Activated CD8-positive, alpha-beta T cell treated with anti-CD3 and anti-CD28 coated beads for 36 hours (primary cell): ENCODE measurements around the gene C6orf15. TPM values are rescaled to one million over a fixed set of nuclear protein-coding genes. Genes with fewer than 3 reads are reported as not detected.

Source experiments
- ATAC-seq: fragments of 200-7000 bp; cut with Tn5 transposase; one replicate; pipeline ENCODE4 v1.10.0; 2021; ENCODE audit warnings: mild to moderate bottlenecking, moderate library complexity
- CTCF ChIA-PET: fragments of 350-600 bp; sonication (Branson Sonifier 250); formaldehyde crosslinking; loops from one replicate; lab custom pipeline; 2021; ENCODE audit warnings: antibody characterized with exemption; lab: Charles Lee
- POLR2A ChIA-PET: fragments of 350-600 bp; sonication (Branson Sonifier 250); formaldehyde crosslinking; loops from one replicate; lab custom pipeline; 2021; ENCODE audit warnings: antibody characterized with exemption; lab: Charles Lee
- DNase-seq: peaks from one replicate; pipeline ENCODE4 v3.0.0-alpha.2; 2020
- H3K27ac Mint-ChIP-seq: one replicate; pipeline ENCODE4 v1.8.0; 2021; ENCODE audit warnings: mild to moderate bottlenecking, mixed read lengths
- H3K27me3 Mint-ChIP-seq: one replicate; pipeline ENCODE4 v1.8.0; 2021; ENCODE audit warnings: mixed read lengths
- H3K36me3 Mint-ChIP-seq: one replicate; pipeline ENCODE4 v1.8.0; 2021; ENCODE audit warnings: low read depth, mixed read lengths
- H3K4me1 Mint-ChIP-seq: one replicate; pipeline ENCODE4 v1.8.0; 2021; ENCODE audit warnings: low read depth, mixed read lengths
- H3K4me3 Mint-ChIP-seq: one replicate; pipeline ENCODE4 v1.8.0; 2021; ENCODE audit warnings: mild to moderate bottlenecking, moderate library complexity, mixed read lengths
- H3K9me3 Mint-ChIP-seq: one replicate; pipeline ENCODE4 v1.8.0; 2021; ENCODE audit warnings: mixed read lengths
- CTCF ChIP-seq: fragments of 200-600 bp; IDR thresholded peaks from one replicate; pipeline ENCODE4 v1.8.0; 2022; ENCODE audit warnings: antibody characterized with exemption, mild to moderate bottlenecking
- intact Hi-C: fragments of 100-400 bp; cut with micrococcal nuclease; formaldehyde crosslinking; loops from one replicate; pipeline ENCODE4 v1.10.0; 2022
- total RNA-seq, 2 experiments: library from RNA; stranded (reverse); gene quantifications; one replicate each; pipeline ENCODE4 v1.2.3, GENCODE V29; 2021

Gene C6orf15
- total RNA-seq, 2 experiments from 2014 or later: not detected

GRCh38 chr6:31113861-31114540, 1.6 kb upstream of the C6orf15 start:
- intact Hi-C loops: no loop called here
- H3K4me3 Mint-ChIP-seq: no peak overlapping the region
- H3K27ac Mint-ChIP-seq: no peak overlapping the region
- no peak for TF ChIP-seq CTCF
- ATAC-seq: no peak
- POLR2A ChIA-PET: no interaction called here
- DNase-seq: no peak
- CTCF ChIA-PET: interaction anchor here (2.0 kb wide), 1 partner anchor 253 kb away, joined by 5 read pairs; no protein-coding TSS in a partner anchor
- H3K9me3 Mint-ChIP-seq: no peaks in the 10 kb centered on the region
- H3K36me3 Mint-ChIP-seq: no peaks in the 10 kb centered on the region
- no peaks in the 10 kb centered on the region for H3K4me1 Mint-ChIP-seq
- H3K27me3 Mint-ChIP-seq: no peaks in the 10 kb centered on the region

DNA sequence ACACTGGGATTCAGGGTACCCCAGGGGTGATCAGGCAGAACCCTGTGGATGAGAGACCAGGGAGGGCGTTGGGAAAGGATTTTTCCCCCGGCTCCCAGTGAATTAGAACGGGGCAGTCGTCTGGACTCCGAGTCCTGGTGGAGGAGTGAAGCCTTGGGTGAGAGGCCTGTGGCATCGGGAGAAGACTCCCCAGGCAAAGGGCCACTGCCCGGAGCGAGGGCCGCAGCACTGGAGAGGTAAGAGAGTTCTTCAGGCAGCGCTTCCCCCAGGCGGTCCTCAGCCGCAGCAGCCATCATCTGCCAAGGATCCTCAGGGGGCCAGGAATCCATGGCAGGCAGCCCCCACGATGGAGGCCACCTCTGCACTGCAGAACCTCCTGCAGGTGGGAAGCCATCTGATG, 663 bp downstream of the C6orf15 start:
- Mint-ChIP-seq H3K36me3 (no peaks in the 10 kb centered on the region), H3K4me3 (no peak overlapping the region), H3K27ac (no peak overlapping the region), H3K4me1 (peaks cover under 1% of the 10 kb centered on the region), H3K27me3 (no peaks in the 10 kb centered on the region), H3K9me3 (no peaks in the 10 kb centered on the region)
- intact Hi-C loops: no loop called here
- ATAC-seq: no peak
- no peak for TF ChIP-seq CTCF
- ChIA-PET CTCF (interaction anchor here (2.0 kb wide), 1 partner anchor 17 kb away, joined by 6 read pairs; no protein-coding TSS in a partner anchor), POLR2A (no interaction called here)
- DNase-seq: no peak

DNA sequence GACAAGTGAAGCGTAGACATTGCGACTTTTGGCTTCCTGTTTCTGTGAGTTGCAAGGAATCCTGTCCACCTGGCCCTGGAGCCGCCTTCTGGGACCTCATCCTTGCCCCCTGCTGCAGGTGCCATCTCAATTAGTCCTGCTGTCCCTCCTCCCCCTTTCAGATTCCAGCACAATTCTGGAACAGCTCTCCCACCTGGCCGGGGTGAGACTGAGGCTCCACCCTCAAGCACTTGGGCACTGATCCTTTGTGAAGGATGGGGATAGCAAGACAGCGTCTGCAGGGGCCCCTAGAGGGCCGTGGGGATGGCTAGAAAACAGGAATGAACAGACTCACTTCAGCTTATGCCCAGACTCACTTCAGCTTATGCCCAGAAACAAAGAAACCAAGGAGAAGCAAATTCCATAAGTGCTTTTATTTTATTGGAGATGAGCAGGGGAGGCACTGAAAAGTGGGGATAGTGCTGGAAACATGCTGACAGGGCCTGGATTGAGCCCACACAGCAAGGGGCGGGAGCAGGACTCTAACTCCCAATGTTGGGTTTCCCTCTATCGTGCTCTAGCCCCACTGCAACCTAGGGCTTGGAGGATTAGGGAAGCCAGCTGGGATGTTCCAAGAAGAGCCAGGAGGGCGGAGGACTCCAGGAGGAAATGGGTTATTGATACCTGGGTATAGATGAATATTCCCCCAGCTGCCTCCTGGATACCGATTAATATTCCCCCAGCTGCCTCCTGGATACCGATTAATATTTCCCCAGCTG, 1.4 kb downstream of the C6orf15 start:
- intact Hi-C loops: no loop called here
- TF ChIP-seq CTCF: no peak
- H3K27ac Mint-ChIP-seq: no peak overlapping the region

GRCh38 chr6:31107052-31107451, 5.3 kb downstream of the C6orf15 start:
- TF ChIP-seq CTCF: no peak
- H3K27me3 Mint-ChIP-seq: no peaks in the 10 kb centered on the region
- H3K9me3 Mint-ChIP-seq: no peaks in the 10 kb centered on the region
- no peaks in the 10 kb centered on the region for H3K36me3 Mint-ChIP-seq
- ChIA-PET CTCF (no interaction called here), POLR2A (no interaction called here)
- no peak overlapping the region for H3K4me3 Mint-ChIP-seq
- H3K27ac Mint-ChIP-seq: no peak overlapping the region
- intact Hi-C loops: no loop called here
- no peak for ATAC-seq
- H3K4me1 Mint-ChIP-seq: peaks cover 5% of the 10 kb centered on the region
- no peak for DNase-seq

More for the DNA sequence above, 1.4 kb downstream of the C6orf15 start:
- no peaks in the 10 kb centered on the region for H3K36me3 Mint-ChIP-seq
- ChIA-PET POLR2A (no interaction called here), CTCF (interaction anchor here (0.9 to 2.0 kb wide), 2 partner anchors 18 to 31 kb away, joined by 4 to 6 read pairs; no protein-coding TSS in a partner anchor)
- H3K27me3 Mint-ChIP-seq: no peaks in the 10 kb centered on the region
- ATAC-seq (no peak), DNase-seq (no peak)
- peaks cover 5% of the 10 kb centered on the region for H3K4me1 Mint-ChIP-seq
- H3K9me3 Mint-ChIP-seq: no peaks in the 10 kb centered on the region
- H3K4me3 Mint-ChIP-seq: no peak overlapping the region

DNA sequence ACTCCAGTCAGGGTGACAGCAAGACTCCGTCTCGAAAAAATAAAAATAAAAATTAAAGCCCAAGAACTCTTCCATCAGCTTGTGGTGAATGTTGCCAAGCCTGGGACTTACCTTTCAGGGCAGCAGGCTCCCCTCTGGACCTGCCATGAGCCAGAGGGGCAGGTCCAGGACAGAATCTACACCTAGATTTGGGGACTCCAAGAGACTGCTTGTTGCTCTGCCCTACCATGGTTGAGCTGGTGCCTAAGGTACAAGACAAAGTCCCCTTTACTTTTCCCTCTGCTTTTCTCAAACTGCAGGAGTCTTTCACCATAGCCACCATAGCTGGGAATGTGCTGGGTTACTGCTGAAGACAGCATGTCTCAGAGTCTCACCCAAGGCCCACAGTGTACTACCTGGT, 9.2 kb downstream of the C6orf15 start:
- no peaks in the 10 kb centered on the region for H3K9me3 Mint-ChIP-seq
- intact Hi-C loops: no loop called here
- ATAC-seq (no peak), DNase-seq (no peak)
- no peaks in the 10 kb centered on the region for H3K36me3 Mint-ChIP-seq
- no peaks in the 10 kb centered on the region for H3K27me3 Mint-ChIP-seq
- no peak for TF ChIP-seq CTCF
- ChIA-PET CTCF (interaction anchor here (1.1 to 2.2 kb wide), 5 partner anchors 11 to 85 kb away, joined by 3 to 6 read pairs (median 3); no protein-coding TSS in a partner anchor), POLR2A (interaction anchor here (1.0 kb wide), 1 partner anchor 62 kb away, joined by 3 read pairs; no protein-coding TSS in a partner anchor)
- no peak overlapping the region for H3K4me3 Mint-ChIP-seq
- no peak overlapping the region for H3K27ac Mint-ChIP-seq
- H3K4me1 Mint-ChIP-seq: peaks cover 5% of the 10 kb centered on the region
